ENCODE data around the gene KAZN.

- no peak for TF ChIP-seq CTCF (conservative IDR thresholded peaks at IDR 0.05)
- no peak for TF ChIP-seq EZH2 (IDR thresholded peaks at IDR 0.05; ENCODE audit: low read depth)
These were observed 420.3 kb downstream of the KAZN start for GRCh38 chr1:15018767-15019166.
